K562 (cell line): Measurements from ENCODE around the gene MBD4. TPM values are rescaled to one million over a fixed set of nuclear protein-coding genes. Genes with fewer than 3 reads are reported as not detected.

Experiments
- CBFA2T3 ChIP-seq: fragments of 450-650 bp; IDR thresholded peaks from 2 replicates; pipeline ENCODE4 v1.6.1; 2017
- E2F6 ChIP-seq, 2 experiments: IDR thresholded peaks; 2 replicates each; pipeline ENCODE4 v1.6.1; 2011; ENCODE audit warnings: borderline replicate concordance in 1 of 2, control low read depth in 1 of 2, low read depth in 1 of 2, low read length in 1 of 2, mild to moderate bottlenecking in 1 of 2, mixed read lengths in 1 of 2, moderate library complexity in 1 of 2; ENCODE audit not compliant: insufficient read depth in 1 of 2, insufficient read length in 1 of 2, poor library complexity in 1 of 2, severe bottlenecking in 1 of 2; ENCODE audit errors: extremely low read depth in 1 of 2
- HIVEP1 ChIP-seq: fragments of 250-450 bp; sonication (Bioruptor Pico); IDR thresholded peaks from 2 replicates; pipeline ENCODE4 v1.4.0; 2020; ENCODE audit warnings: mild to moderate bottlenecking
- SP2 ChIP-seq: IDR thresholded peaks from 2 replicates; pipeline ENCODE4 v1.6.1; 2011; ENCODE audit warnings: mild to moderate bottlenecking, low read depth, low read length, moderate library complexity; ENCODE audit not compliant: poor library complexity, severe bottlenecking; ENCODE audit errors: extremely low read depth
- TRIM25 ChIP-seq: fragments of 450-650 bp; IDR thresholded peaks from 2 replicates; pipeline ENCODE4 v1.7.0; 2016; ENCODE audit warnings: borderline replicate concordance
- ZC3H11A ChIP-seq: IDR thresholded peaks from 2 replicates; pipeline ENCODE4 v1.6.1; 2012; ENCODE audit warnings: low read depth, low read length, improper control_type of control experiment
- ZNF407 ChIP-seq: fragments of 450-650 bp; IDR thresholded peaks from 2 replicates; pipeline ENCODE4 v1.6.1; 2016; ENCODE audit warnings: low read depth
- ZNF695 ChIP-seq: fragments of 450-650 bp; formaldehyde crosslinking; IDR thresholded peaks from 2 replicates; pipeline ENCODE4 v1.4.0; 2020; ENCODE audit warnings: mild to moderate bottlenecking, moderate library complexity
- ZNF707 ChIP-seq: fragments of 250-450 bp; sonication (Bioruptor Pico); conservative IDR thresholded peaks from 2 replicates; pipeline ENCODE4 v1.8.0; 2022; ENCODE audit warnings: inconsistent platforms, mild to moderate bottlenecking, moderate library complexity
- polyA plus RNA-seq, 8 experiments: library from polyadenylated mRNA; depleted of rRNA in 4 of 8; stranded (reverse) in 5 of 8; unstranded in 3 of 8; fragments of >200 nt; fragmentation: Nextera tagmentation in 2 of 8; fragmentation: Illumina TruSeq in 1 of 8; extraction: Ambion mirVana in 2 of 8; extraction: Trizol in 1 of 8; gene quantifications; 2 replicates each; pipeline versions ENCODE4 v1.2.1 to v1.2.3, GENCODE V29; 2011 to 2014; ENCODE audit warnings: inconsistent platforms in 1 of 8, missing spikeins in 1 of 8
- total RNA-seq, 7 experiments: library from RNA; depleted of rRNA in 6 of 7; stranded (reverse); fragments of >200 nt in 6 of 7; fragmentation: Illumina TruSeq in 2 of 7; extraction: Trizol in 2 of 7; gene quantifications; 2 replicates each; pipeline versions ENCODE4 v1.2.1 to v1.2.3, GENCODE V29; 2011 to 2021; ENCODE audit warnings: low replicate concordance in 1 of 7
- TF ChIP-seq, protein P1 (sequence below): sonication (generic); IDR thresholded peaks from 2 replicates; pipeline ENCODE4 v1.6.1; 2016

MBD4 gene
- total and polyA plus RNA-seq, 9 of the 15 experiments (the other 6 are each of a cell fraction or from before 2014, with no cell fraction given): 13.3 to 63.9 (median 39.0) TPM

- TF ChIP-seq ZNF407: no peak
- no peak for TF ChIP-seq ZNF707 (CRISPR knock-in tag)
- TF ChIP-seq SP2: no peak
- TF ChIP-seq, protein P1, sequence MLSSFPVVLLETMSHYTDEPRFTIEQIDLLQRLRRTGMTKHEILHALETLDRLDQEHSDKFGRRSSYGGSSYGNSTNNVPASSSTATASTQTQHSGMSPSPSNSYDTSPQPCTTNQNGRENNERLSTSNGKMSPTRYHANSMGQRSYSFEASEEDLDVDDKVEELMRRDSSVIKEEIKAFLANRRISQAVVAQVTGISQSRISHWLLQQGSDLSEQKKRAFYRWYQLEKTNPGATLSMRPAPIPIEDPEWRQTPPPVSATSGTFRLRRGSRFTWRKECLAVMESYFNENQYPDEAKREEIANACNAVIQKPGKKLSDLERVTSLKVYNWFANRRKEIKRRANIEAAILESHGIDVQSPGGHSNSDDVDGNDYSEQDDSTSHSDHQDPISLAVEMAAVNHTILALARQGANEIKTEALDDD: no peak
- no peak for TF ChIP-seq CBFA2T3
- TF ChIP-seq HIVEP1 (CRISPR knock-in tag): no peak
- no peak for TF ChIP-seq E2F6 (IDR thresholded peaks at IDR 0.05; ENCODE audit: borderline replicate concordance in 1 of 2, extremely low read depth in 1 of 2, insufficient read depth in 1 of 2, insufficient read length in 1 of 2, low read depth in 1 of 2, low read length in 1 of 2, poor library complexity in 1 of 2, severe bottlenecking in 1 of 2)
- no peak for TF ChIP-seq ZNF695 (CRISPR knock-in tag)
- no peak for TF ChIP-seq ZC3H11A
- no peak for TF ChIP-seq TRIM25
- TF ChIP-seq, all 486 proteins: peak for 0
Measured at GRCh38 chr3:129442947-129443346, 3.2 kb upstream of the MBD4 start (continued).
